Measurements from ENCODE around the gene BEGAIN. TPM values are rescaled to one million over a fixed set of nuclear protein-coding genes. Genes with fewer than 3 reads are reported as not detected.

Gene BEGAIN
- total RNA-seq, 5 donors from 2014 or later (not counting 1 experiment from before 2014, with no cell fraction given), result 0.23 to 1.9 (median 1.6) TPM; not detected in 1

DNA sequence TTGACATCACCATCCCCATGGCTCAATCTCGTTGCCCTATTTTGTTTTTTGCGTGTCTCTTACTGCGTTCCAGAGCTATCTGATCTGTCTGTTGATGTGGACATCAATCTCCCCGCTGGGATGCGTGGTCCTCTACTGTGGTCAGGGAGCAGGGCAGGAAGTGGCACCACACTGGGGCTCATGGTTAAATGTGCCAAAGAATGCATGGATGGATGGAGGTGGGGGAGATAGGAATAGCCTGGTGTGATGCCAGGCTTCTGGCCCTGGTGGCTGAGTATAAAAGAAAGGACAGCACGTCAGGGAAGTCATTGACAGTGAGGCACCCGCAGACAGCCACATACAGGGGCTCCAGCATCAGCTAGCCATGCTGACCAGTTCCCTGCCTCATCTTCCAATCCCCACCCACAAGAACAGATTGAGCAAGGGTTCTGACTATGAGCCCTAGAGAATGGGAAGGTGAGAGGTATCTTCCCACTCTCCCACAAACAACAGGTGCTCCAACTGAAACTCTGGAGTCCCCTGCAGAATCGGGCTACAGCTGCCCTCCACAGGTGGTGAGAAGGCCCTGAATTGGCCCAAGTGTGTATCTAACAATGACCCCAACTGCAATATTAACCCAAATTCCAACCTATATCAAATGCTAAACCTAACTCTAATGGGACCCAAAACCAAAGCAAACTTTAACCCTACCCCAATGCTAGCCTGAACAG is 2.7 kb upstream of the BEGAIN start:
- Mint-ChIP-seq H3K4me3 (no peak overlapping the region), H3K27ac (no peak overlapping the region), H3K4me1 (peaks cover 0 to 9% (median 4%) of the 10 kb centered on the region in 3 donors), H3K27me3 (peaks cover 28 to 51% of the 10 kb centered on the region in 2 donors), H3K36me3 (no peaks in the 10 kb centered on the region), H3K9me3 (no peaks in the 10 kb centered on the region)
- ATAC-seq (replicated peaks in 1 of 4) (no peak), DNase-seq (no peak)
- ChIA-PET CTCF (interaction anchor here in 1 of 2 donors (0.6 kb wide), 1 partner anchor 822 kb away, joined by 6 read pairs; no protein-coding TSS in a partner anchor), POLR2A (no interaction called here)
- H3K4me3 ChIP-seq (ENCODE audit: control insufficient read depth in 1 of 2, extremely low read depth in 1 of 2, low read length in 1 of 2), result no peak overlapping the region
- H3K27me3 ChIP-seq (replicated peaks in 1 of 2; ENCODE audit: control insufficient read depth in 2 of 2, extremely low read depth in 1 of 2, insufficient read depth in 2 of 2, low read length in 1 of 2), result peaks cover 0 to 77% of the 10 kb centered on the region in 2 experiments
- WGBS (ENCODE audit: insufficient coverage), result 75% methylated on average over 4 of the region's 8 CpGs
- no peaks in the 10 kb centered on the region for H3K36me3 ChIP-seq (ENCODE audit: control insufficient read depth in 2 of 2, extremely low read depth in 1 of 2, insufficient read depth in 1 of 2, low read length in 1 of 2)
- no peaks in the 10 kb centered on the region for H3K9me3 ChIP-seq
- H3K27ac ChIP-seq (ENCODE audit: low read length), result no peak overlapping the region
- H3K4me1 ChIP-seq (ENCODE audit: control insufficient read depth in 1 of 2, extremely low read depth in 1 of 2, insufficient read depth in 2 of 2, low read length in 2 of 2), result peaks cover 0 to 16% of the 10 kb centered on the region in 2 experiments

DNA sequence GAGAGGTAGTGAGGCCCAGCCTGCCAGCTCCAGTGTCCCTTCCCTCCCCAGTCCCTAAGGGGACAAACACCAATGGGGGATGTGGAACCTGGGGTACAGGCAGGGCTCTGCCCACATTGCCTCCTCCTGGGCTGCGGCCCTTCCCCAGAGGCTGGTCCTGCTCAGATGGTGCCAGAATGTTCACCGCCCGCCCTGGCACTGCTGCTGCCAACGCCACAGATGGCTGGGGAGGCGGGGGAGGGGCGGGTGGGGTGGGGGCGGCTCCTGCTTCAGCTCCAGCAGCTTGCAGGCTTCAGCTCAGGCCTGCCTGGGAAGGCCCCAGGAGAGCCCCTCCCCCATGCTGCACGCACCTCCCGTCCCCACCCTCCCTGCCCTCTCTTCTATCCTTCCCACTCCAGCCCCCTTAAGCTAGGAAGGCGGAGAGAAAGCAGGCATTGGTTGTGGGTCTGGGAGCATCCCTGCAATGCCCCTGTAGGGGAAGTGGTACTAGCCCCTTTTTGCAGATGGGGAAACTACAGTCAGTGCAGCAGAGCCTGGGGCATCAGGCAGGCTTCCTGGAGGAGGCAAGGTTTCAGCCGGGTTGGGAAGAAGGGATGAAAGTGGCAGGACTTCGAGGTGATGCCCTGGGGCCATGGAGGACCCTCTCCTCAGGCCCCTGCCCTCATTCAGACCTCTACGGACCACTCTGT is 2.0 kb upstream of the BEGAIN start:
- ChIA-PET CTCF (interaction anchor here in 1 of 2 donors (0.6 kb wide), 1 partner anchor 822 kb away, joined by 6 read pairs; no protein-coding TSS in a partner anchor), POLR2A (no interaction called here)
- H3K4me1 ChIP-seq (ENCODE audit: control insufficient read depth in 1 of 2, extremely low read depth in 1 of 2, insufficient read depth in 2 of 2, low read length in 2 of 2), result peaks cover 0 to 16% of the 10 kb centered on the region in 2 experiments
- H3K27ac Mint-ChIP-seq, result no peak overlapping the region
- H3K36me3 ChIP-seq (ENCODE audit: control insufficient read depth in 2 of 2, extremely low read depth in 1 of 2, insufficient read depth in 1 of 2, low read length in 1 of 2), result no peaks in the 10 kb centered on the region
- H3K4me1 Mint-ChIP-seq, result peaks cover 0 to 9% (median 4%) of the 10 kb centered on the region in 3 donors
- H3K27ac ChIP-seq (ENCODE audit: low read length), result no peak overlapping the region
- H3K4me3 Mint-ChIP-seq, result no peak overlapping the region
- H3K27me3 Mint-ChIP-seq, result peaks cover 28 to 51% of the 10 kb centered on the region in 2 donors
- H3K9me3 Mint-ChIP-seq, result no peaks in the 10 kb centered on the region
- H3K27me3 ChIP-seq (replicated peaks in 1 of 2; ENCODE audit: control insufficient read depth in 2 of 2, extremely low read depth in 1 of 2, insufficient read depth in 2 of 2, low read length in 1 of 2), result peaks cover 0 to 70% of the 10 kb centered on the region in 2 experiments
- WGBS (ENCODE audit: insufficient coverage), result 95% methylated on average over 3 of the region's 13 CpGs
- H3K9me3 ChIP-seq, result no peaks in the 10 kb centered on the region
- no peak overlapping the region for H3K4me3 ChIP-seq (ENCODE audit: control insufficient read depth in 1 of 2, extremely low read depth in 1 of 2, low read length in 1 of 2)
- DNase-seq (no peak), ATAC-seq (replicated peaks in 1 of 4) (no peak)
- no peaks in the 10 kb centered on the region for H3K36me3 Mint-ChIP-seq

DNA sequence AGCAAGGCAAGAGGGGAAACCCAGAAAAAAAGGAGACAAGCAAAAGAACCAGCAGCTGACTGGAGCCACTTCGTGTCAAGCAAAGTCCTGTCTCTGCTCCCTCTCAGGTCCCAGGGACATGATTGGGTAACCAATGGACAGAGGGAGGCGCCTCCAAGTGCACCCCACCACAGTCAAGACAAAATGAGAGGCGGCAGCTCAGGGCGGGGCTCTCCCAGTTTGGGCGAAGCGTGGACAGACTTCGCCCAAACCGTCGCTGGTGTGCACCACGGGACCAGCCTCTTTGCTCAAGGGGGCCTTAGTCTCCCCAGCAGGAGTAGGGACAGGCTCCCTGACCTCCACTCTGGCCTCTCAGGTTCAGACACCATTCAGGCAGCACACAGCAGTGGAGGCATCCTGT is 1.5 kb upstream of the BEGAIN start:
- no peaks in the 10 kb centered on the region for H3K9me3 ChIP-seq
- POLR2A ChIA-PET, result no interaction called here
- H3K36me3 ChIP-seq (ENCODE audit: control insufficient read depth in 2 of 2, extremely low read depth in 1 of 2, insufficient read depth in 1 of 2, low read length in 1 of 2), result no peaks in the 10 kb centered on the region
- Mint-ChIP-seq H3K4me3 (peak overlapping the region in 2 of 3 donors; percentile 61), H3K27me3 (peaks cover 28 to 48% of the 10 kb centered on the region in 2 donors), H3K4me1 (peaks cover 0 to 9% (median 4%) of the 10 kb centered on the region in 3 donors), H3K27ac (no peak overlapping the region), H3K9me3 (no peaks in the 10 kb centered on the region), H3K36me3 (no peaks in the 10 kb centered on the region)
- H3K4me1 ChIP-seq (ENCODE audit: control insufficient read depth in 1 of 2, extremely low read depth in 1 of 2, insufficient read depth in 2 of 2, low read length in 2 of 2), result peaks cover 0 to 16% of the 10 kb centered on the region in 2 experiments
- ATAC-seq (replicated peaks in 1 of 4), result no peak
- H3K27ac ChIP-seq (ENCODE audit: low read length), result no peak overlapping the region
- H3K4me3 ChIP-seq (ENCODE audit: control insufficient read depth in 1 of 2, extremely low read depth in 1 of 2, low read length in 1 of 2), result no peak overlapping the region
- H3K27me3 ChIP-seq (replicated peaks in 1 of 2; ENCODE audit: control insufficient read depth in 2 of 2, extremely low read depth in 1 of 2, insufficient read depth in 2 of 2, low read length in 1 of 2), result peaks cover 0 to 65% of the 10 kb centered on the region in 2 experiments
- 73% methylated on average over 8 of the region's 10 CpGs for WGBS (ENCODE audit: insufficient coverage)
- CTCF ChIA-PET, result no interaction called here
- DNase-seq, result no peak

DNA sequence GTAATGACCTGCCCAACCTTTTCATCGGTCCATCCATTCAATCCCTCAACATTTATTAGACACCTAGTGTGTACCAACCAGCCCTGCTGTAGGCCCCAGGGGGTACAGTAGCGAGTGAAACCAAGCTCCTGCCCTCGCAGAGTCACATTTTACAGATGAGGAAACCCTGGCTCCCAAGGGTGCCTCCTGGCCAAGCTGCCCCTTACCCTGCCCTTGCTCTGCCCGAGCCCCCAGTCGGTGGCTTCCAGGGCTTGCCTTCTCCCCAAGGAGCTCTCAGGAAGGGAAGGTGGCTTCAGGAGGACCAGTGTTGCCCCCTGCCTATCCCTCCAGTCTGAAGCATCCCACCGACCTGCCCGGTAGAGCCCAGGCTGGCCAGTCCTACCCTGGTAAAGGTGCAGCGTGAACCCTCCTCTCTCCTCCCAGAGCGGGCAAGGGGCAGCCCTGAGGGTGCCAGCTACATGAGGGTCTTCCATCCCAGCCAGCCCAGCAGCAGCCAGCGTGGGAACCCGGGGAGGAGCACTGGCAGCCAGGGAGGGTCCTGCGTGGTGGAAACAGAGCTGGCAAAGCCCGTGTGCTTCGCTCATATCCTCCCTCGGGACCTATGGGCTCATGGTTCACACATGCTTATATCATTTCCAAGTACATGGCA is 670 bp upstream of the BEGAIN start:
- H3K9me3 Mint-ChIP-seq, result no peaks in the 10 kb centered on the region
- CTCF ChIA-PET, result interaction anchor here (0.7 kb wide), 2 partner anchors 43 to 594 kb away, joined by 3 read pairs; no protein-coding TSS in a partner anchor
- no peaks in the 10 kb centered on the region for H3K36me3 ChIP-seq (ENCODE audit: control insufficient read depth in 2 of 2, extremely low read depth in 1 of 2, insufficient read depth in 1 of 2, low read length in 1 of 2)
- no peak overlapping the region for H3K27ac Mint-ChIP-seq
- no peaks in the 10 kb centered on the region for H3K9me3 ChIP-seq
- 65% methylated on average over 9 of the region's 15 CpGs for WGBS (ENCODE audit: insufficient coverage)
- H3K4me1 ChIP-seq (ENCODE audit: control insufficient read depth in 1 of 2, extremely low read depth in 1 of 2, insufficient read depth in 2 of 2, low read length in 2 of 2), result peaks cover 0 to 16% of the 10 kb centered on the region in 2 experiments
- ATAC-seq (replicated peaks in 1 of 4) (no peak), DNase-seq (no peak)
- peaks cover 0 to 57% of the 10 kb centered on the region in 2 experiments for H3K27me3 ChIP-seq (replicated peaks in 1 of 2; ENCODE audit: control insufficient read depth in 2 of 2, extremely low read depth in 1 of 2, insufficient read depth in 2 of 2, low read length in 1 of 2)
- H3K4me1 Mint-ChIP-seq, result peaks cover 0 to 9% (median 4%) of the 10 kb centered on the region in 3 donors
- H3K36me3 Mint-ChIP-seq, result no peaks in the 10 kb centered on the region
- POLR2A ChIA-PET, result interaction anchor here in 1 of 2 donors (0.9 kb wide), 1 partner anchor 802 kb away, joined by 4 read pairs; no protein-coding TSS in a partner anchor
- no peak overlapping the region for H3K4me3 ChIP-seq (ENCODE audit: control insufficient read depth in 1 of 2, extremely low read depth in 1 of 2, low read length in 1 of 2)
- H3K27ac ChIP-seq (ENCODE audit: low read length), result no peak overlapping the region
- peak overlapping the region; percentile 61 to 66 (median 61) for H3K4me3 Mint-ChIP-seq
- peaks cover 25 to 44% of the 10 kb centered on the region in 2 donors for H3K27me3 Mint-ChIP-seq

DNA sequence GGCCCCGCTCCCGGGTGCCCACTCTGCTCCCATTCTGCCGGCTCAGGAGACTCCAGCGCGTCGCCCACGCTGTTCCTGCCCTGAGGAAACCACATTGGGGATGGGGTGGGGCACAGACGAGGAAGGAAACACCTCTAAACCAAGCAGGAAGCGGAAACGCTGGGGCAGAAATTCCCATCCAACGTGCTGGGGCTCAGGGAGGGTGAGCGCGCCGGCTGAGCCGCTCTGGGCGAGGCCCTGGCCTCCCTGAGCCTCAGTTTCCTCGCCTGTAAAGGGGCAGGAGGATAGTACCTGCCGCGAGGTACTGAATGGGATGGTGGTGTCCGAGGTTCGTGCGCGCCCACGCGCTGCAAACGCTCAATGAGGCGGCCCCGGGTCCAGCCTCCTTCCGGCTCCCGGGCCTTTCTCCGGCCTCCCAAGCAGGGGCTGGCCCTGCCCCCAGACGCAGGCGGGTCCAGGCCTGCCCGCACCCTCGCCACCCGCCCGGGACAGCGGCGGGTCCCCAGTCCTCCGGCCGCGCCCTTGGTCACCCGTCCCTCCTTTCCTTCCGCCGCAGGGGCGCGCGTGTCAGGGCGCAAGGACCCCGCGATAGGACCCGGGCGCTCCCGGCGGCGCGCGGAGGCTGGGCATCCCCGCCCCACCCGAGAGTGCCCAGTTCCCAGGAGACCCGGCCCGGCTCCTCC is 673 bp downstream of the BEGAIN start:
- Mint-ChIP-seq H3K4me1 (peaks cover 0 to 9% (median 4%) of the 10 kb centered on the region in 3 donors), H3K27ac (no peak overlapping the region), H3K9me3 (no peaks in the 10 kb centered on the region), H3K27me3 (peaks cover 17 to 35% of the 10 kb centered on the region in 2 donors), H3K4me3 (peak overlapping the region in 2 of 3 donors; percentile 61 to 70), H3K36me3 (no peaks in the 10 kb centered on the region)
- WGBS (ENCODE audit: insufficient coverage), result 2% methylated on average over 52 of the region's 62 CpGs
- CTCF ChIA-PET, result no interaction called here
- no peak overlapping the region for H3K27ac ChIP-seq (ENCODE audit: low read length)
- peaks cover 0 to 16% of the 10 kb centered on the region in 2 experiments for H3K4me1 ChIP-seq (ENCODE audit: control insufficient read depth in 1 of 2, extremely low read depth in 1 of 2, insufficient read depth in 2 of 2, low read length in 2 of 2)
- H3K27me3 ChIP-seq (replicated peaks in 1 of 2; ENCODE audit: control insufficient read depth in 2 of 2, extremely low read depth in 1 of 2, insufficient read depth in 2 of 2, low read length in 1 of 2), result peaks cover 0 to 45% of the 10 kb centered on the region in 2 experiments
- no peaks in the 10 kb centered on the region for H3K9me3 ChIP-seq
- H3K4me3 ChIP-seq (ENCODE audit: control insufficient read depth in 1 of 2, extremely low read depth in 1 of 2, low read length in 1 of 2), result peak overlapping the region; percentile 35 to 67
- no peaks in the 10 kb centered on the region for H3K36me3 ChIP-seq (ENCODE audit: control insufficient read depth in 2 of 2, extremely low read depth in 1 of 2, insufficient read depth in 1 of 2, low read length in 1 of 2)
- peak in 3 of 4 experiments; percentile 18 to 42 (median 24) for ATAC-seq (replicated peaks in 1 of 4)
- POLR2A ChIA-PET, result no interaction called here
- peak in 1 of 35 experiments; percentile 22 for DNase-seq

DNA sequence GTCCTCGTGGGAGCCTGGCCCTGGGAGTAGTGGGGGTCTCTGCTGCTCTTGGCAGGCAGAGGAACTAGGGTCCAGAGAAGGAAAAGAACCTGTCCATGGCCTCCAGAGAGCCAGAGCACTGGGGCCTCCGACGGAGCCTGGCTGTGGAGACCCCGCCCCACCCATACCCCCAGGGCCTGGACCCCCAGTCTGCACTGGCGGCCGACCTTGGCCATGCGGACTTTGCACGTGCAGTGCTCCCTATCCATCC is 1.1 kb downstream of the BEGAIN start:
- no peaks in the 10 kb centered on the region for H3K36me3 ChIP-seq (ENCODE audit: control insufficient read depth in 2 of 2, extremely low read depth in 1 of 2, insufficient read depth in 1 of 2, low read length in 1 of 2)
- peaks cover 0 to 40% of the 10 kb centered on the region in 2 experiments for H3K27me3 ChIP-seq (replicated peaks in 1 of 2; ENCODE audit: control insufficient read depth in 2 of 2, extremely low read depth in 1 of 2, insufficient read depth in 2 of 2, low read length in 1 of 2)
- Mint-ChIP-seq H3K4me1 (peaks cover 0 to 9% (median 4%) of the 10 kb centered on the region in 3 donors), H3K36me3 (no peaks in the 10 kb centered on the region), H3K27me3 (peaks cover 16 to 32% of the 10 kb centered on the region in 2 donors), H3K4me3 (peak overlapping the region in 2 of 3 donors; percentile 61 to 70), H3K9me3 (no peaks in the 10 kb centered on the region), H3K27ac (no peak overlapping the region)
- 57% methylated on average over 8 of the region's 8 CpGs for WGBS (ENCODE audit: insufficient coverage)
- POLR2A ChIA-PET, result no interaction called here
- no peak overlapping the region for H3K27ac ChIP-seq (ENCODE audit: low read length)
- ATAC-seq (replicated peaks in 1 of 4) (no peak), DNase-seq (no peak)
- peak overlapping the region in 1 of 2 donors; percentile 35 for H3K4me3 ChIP-seq (ENCODE audit: control insufficient read depth in 1 of 2, extremely low read depth in 1 of 2, low read length in 1 of 2)
- no peaks in the 10 kb centered on the region for H3K9me3 ChIP-seq
- CTCF ChIA-PET, result no interaction called here
- peaks cover 0 to 16% of the 10 kb centered on the region in 2 experiments for H3K4me1 ChIP-seq (ENCODE audit: control insufficient read depth in 1 of 2, extremely low read depth in 1 of 2, insufficient read depth in 2 of 2, low read length in 2 of 2)

All from T-cell (primary cell).